ENCODE results near the gene RERE. TPM values are rescaled to one million over a fixed set of nuclear protein-coding genes. Genes with fewer than 3 reads are reported as not detected.

RERE gene
- total RNA-seq, 2 experiments from 2014 or later = 73.1 to 211 TPM

DNA sequence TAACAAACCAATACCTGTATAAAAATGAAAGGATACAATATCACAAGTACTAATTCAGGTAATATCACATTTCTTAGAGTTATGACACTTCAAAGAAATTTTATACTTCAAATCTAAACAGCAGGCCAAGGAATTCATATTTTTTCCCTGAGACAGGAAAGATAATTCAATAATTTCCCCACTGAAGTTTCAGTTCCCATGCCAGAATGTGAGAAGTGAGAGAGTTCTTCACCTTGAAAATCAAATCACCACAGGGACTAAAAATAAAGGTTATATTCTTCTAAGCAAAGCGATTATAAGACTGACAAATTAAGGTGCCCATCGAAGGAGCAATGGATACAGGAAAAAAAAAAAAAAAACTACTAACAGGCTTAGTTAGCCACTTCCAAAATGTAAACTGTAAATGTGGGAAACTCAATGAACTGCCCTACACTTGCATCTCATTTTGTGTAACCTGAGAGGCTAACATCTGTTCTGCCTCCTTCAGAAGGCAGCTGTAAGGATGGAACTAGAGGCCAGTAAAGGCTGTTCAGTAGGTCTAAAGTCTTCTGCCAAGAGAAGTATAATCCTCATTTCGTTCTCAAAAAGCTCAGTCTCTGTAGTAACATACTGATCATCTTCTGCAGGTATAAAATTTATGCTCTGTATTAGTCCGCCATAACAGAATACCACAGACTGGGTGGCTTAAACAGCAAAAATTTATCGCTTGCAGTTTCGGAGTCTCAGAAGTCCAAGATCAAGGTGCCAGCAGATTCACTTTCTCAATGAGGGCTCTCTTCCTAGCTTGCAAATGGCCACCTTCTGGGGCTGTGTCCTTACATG, 127.8 kb downstream of the RERE start:
- Histone ChIP-seq H2AFZ (ENCODE audit: low read length) (no peak overlapping the region), H3K9me2 (ENCODE audit: insufficient read depth, low read length) (no peaks in the 10 kb centered on the region), H3K79me2 (ENCODE audit: insufficient read depth, low read depth, low read length) (peaks cover 36% of the 10 kb centered on the region; the same call in 1 of the 2 replicates), H3K4me2 (ENCODE audit: low read length) (peak overlapping the region; percentile 41), H3K4me3 (ENCODE audit: low read depth, low read length, poor library complexity, severe bottlenecking) (no peak overlapping the region), H3K36me3 (ENCODE audit: insufficient read depth, low read length) (no peaks in the 10 kb centered on the region; the same call in 1 of the 2 replicates), H3K4me1 (ENCODE audit: insufficient read depth, low read length, poor library complexity, severe bottlenecking) (peaks cover 16% of the 10 kb centered on the region), H3K9me3 (ENCODE audit: low read length) (no peaks in the 10 kb centered on the region), H4K20me1 (ENCODE audit: insufficient read depth, low read length) (peaks cover 14% of the 10 kb centered on the region; the same call in 1 of the 2 replicates), H3K27ac (ENCODE audit: low read depth, low read length, poor library complexity, severe bottlenecking) (no peak overlapping the region)
- BruUV-seq (replicated peaks) = no TSS peak
- ChIA-PET CTCF (ENCODE audit: unreplicated experiment) (no interaction called here), POLR2A (interaction anchor here (0.5 to 2.5 kb wide), 6 partner anchors 11 to 37 kb away, joined by 3 to 10 read pairs (median 4); no protein-coding TSS in a partner anchor)
- peak; percentile 31 for DNase-seq (ENCODE audit: low spot score)
- TF ChIP-seq, protein P1, sequence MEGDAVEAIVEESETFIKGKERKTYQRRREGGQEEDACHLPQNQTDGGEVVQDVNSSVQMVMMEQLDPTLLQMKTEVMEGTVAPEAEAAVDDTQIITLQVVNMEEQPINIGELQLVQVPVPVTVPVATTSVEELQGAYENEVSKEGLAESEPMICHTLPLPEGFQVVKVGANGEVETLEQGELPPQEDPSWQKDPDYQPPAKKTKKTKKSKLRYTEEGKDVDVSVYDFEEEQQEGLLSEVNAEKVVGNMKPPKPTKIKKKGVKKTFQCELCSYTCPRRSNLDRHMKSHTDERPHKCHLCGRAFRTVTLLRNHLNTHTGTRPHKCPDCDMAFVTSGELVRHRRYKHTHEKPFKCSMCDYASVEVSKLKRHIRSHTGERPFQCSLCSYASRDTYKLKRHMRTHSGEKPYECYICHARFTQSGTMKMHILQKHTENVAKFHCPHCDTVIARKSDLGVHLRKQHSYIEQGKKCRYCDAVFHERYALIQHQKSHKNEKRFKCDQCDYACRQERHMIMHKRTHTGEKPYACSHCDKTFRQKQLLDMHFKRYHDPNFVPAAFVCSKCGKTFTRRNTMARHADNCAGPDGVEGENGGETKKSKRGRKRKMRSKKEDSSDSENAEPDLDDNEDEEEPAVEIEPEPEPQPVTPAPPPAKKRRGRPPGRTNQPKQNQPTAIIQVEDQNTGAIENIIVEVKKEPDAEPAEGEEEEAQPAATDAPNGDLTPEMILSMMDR (conservative IDR thresholded peaks at IDR 0.05; ENCODE audit: low read length) = no peak
- TF ChIP-seq EZH2phosphoT487 (IDR thresholded peaks at IDR 0.05; ENCODE audit: borderline replicate concordance, low read depth, low read length) = no peak
- intact Hi-C loops (cut with micrococcal nuclease; ENCODE audit: unreplicated experiment) = no loop called here

DNA sequence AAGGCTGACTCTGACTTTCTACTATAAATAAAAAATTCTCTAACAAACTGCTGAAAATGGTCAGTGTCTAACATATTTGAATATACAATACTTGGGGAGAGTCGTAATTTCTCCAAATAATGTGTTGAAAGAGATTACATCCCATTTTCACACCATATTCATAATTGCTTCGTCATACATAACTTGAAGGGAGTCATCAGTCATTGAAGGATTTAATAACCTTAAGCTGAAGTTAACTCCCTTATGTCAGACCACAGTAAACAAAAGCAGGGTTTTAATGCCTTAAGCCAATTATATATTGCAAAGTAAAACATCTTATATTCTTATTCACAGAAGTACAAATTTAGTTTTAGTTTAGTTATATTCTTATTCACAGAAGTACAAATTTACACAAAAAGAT, 129.9 kb downstream of the RERE start:
- no peak overlapping the region for H3K4me2 ChIP-seq (ENCODE audit: low read length)
- ChIA-PET CTCF (ENCODE audit: unreplicated experiment) (no interaction called here), POLR2A (interaction anchor here (2.7 kb wide), 1 partner anchor 13 kb away, joined by 11 read pairs; no protein-coding TSS in a partner anchor)
- no peak overlapping the region for H3K27ac ChIP-seq (ENCODE audit: low read depth, low read length, poor library complexity, severe bottlenecking)
- H2AFZ ChIP-seq (ENCODE audit: low read length) = no peak overlapping the region
- intact Hi-C loops (cut with micrococcal nuclease; ENCODE audit: unreplicated experiment) = no loop called here
- peaks cover 16% of the 10 kb centered on the region for H3K4me1 ChIP-seq (ENCODE audit: insufficient read depth, low read length, poor library complexity, severe bottlenecking)
- no peak for DNase-seq (ENCODE audit: low spot score)
- no peaks in the 10 kb centered on the region for H3K9me2 ChIP-seq (ENCODE audit: insufficient read depth, low read length)
- H4K20me1 ChIP-seq (ENCODE audit: insufficient read depth, low read length) = peaks cover 16% of the 10 kb centered on the region; the same call in 1 of the 2 replicates
- no peaks in the 10 kb centered on the region; the same call in 1 of the 2 replicates for H3K36me3 ChIP-seq (ENCODE audit: insufficient read depth, low read length)
- H3K9me3 ChIP-seq (ENCODE audit: low read length) = no peaks in the 10 kb centered on the region
- no TSS peak for BruUV-seq (replicated peaks)
- H3K79me2 ChIP-seq (ENCODE audit: insufficient read depth, low read depth, low read length) = peaks cover 29% of the 10 kb centered on the region; the same call in 1 of the 2 replicates
- no peak for TF ChIP-seq EZH2phosphoT487 (IDR thresholded peaks at IDR 0.05; ENCODE audit: borderline replicate concordance, low read depth, low read length)
- TF ChIP-seq, protein P1 (conservative IDR thresholded peaks at IDR 0.05; ENCODE audit: low read length) = no peak
- H3K4me3 ChIP-seq (ENCODE audit: low read depth, low read length, poor library complexity, severe bottlenecking) = no peak overlapping the region

DNA sequence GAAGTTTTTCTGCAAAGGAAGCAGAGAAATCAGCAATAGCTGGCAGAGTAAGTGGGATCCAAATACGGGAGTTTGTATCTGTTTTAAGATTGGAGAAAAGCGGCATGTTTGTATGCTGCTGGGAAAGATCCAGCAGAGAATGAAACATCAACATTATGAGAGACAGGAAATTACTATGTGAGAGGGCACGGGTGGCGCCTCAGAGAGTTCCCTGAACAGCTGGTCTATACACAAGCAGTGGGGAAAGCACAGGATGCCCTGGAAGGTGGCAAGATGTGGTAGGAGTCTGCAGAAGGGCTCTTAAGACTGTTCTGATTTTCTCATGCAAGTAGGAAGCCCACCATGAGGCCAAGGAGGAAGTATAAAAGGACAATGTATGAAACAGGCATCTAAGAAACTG, 130.4 kb downstream of the RERE start:
- H4K20me1 ChIP-seq (ENCODE audit: insufficient read depth, low read length) = peaks cover 21% of the 10 kb centered on the region; the same call in 1 of the 2 replicates
- no peaks in the 10 kb centered on the region for H3K9me3 ChIP-seq (ENCODE audit: low read length)
- intact Hi-C loops (cut with micrococcal nuclease; ENCODE audit: unreplicated experiment) = no loop called here
- H2AFZ ChIP-seq (ENCODE audit: low read length) = no peak overlapping the region
- ChIA-PET CTCF (ENCODE audit: unreplicated experiment) (no interaction called here), POLR2A (interaction anchor here (0.6 to 2.7 kb wide), 2 partner anchors 13 to 80 kb away, joined by 3 to 11 read pairs; no protein-coding TSS in a partner anchor)
- no TSS peak for BruUV-seq (replicated peaks)
- H3K79me2 ChIP-seq (ENCODE audit: insufficient read depth, low read depth, low read length) = peaks cover 30% of the 10 kb centered on the region; the same call in 1 of the 2 replicates
- peaks cover 16% of the 10 kb centered on the region for H3K4me1 ChIP-seq (ENCODE audit: insufficient read depth, low read length, poor library complexity, severe bottlenecking)
- no peaks in the 10 kb centered on the region; the same call in 1 of the 2 replicates for H3K36me3 ChIP-seq (ENCODE audit: insufficient read depth, low read length)
- TF ChIP-seq, protein P1 (conservative IDR thresholded peaks at IDR 0.05; ENCODE audit: low read length) = no peak
- no peak for TF ChIP-seq EZH2phosphoT487 (IDR thresholded peaks at IDR 0.05; ENCODE audit: borderline replicate concordance, low read depth, low read length)
- H3K4me3 ChIP-seq (ENCODE audit: low read depth, low read length, poor library complexity, severe bottlenecking) = no peak overlapping the region
- H3K4me2 ChIP-seq (ENCODE audit: low read length) = no peak overlapping the region
- DNase-seq (ENCODE audit: low spot score) = no peak
- H3K9me2 ChIP-seq (ENCODE audit: insufficient read depth, low read length) = no peaks in the 10 kb centered on the region
- no peak overlapping the region for H3K27ac ChIP-seq (ENCODE audit: low read depth, low read length, poor library complexity, severe bottlenecking)

Data from OCI-LY7 (cell line).